Smooth muscle cell (in vitro differentiated cells): ENCODE data around the gene USP24. TPM values are rescaled to one million over a fixed set of nuclear protein-coding genes. Genes with fewer than 3 reads are reported as not detected.
A peak's percentile ranks its signal among the peaks of the same experiment; 100 is the strongest.

ENCODE experiments used
- DNase-seq: peaks from one replicate; lab custom pipeline; 2025; ENCODE audit not compliant: unreplicated experiment; lab: John Stamatoyannopoulos, UW
- H2AFZ ChIP-seq: fragments of 200-600 bp; sonication (generic); 2 replicates; pipeline ENCODE4 v1.6.0; 2016; ENCODE audit warnings: antibody characterized with exemption, low read depth, mild to moderate bottlenecking
- H3F3A ChIP-seq: fragments of 200-600 bp; sonication (generic); 2 replicates; pipeline ENCODE4 v1.6.0; 2017; ENCODE audit warnings: antibody characterized with exemption, low read depth
- H3K27ac ChIP-seq: fragments of 200-600 bp; sonication (generic); 2 replicates; pipeline ENCODE4 v1.5.1; 2016; ENCODE audit warnings: low read depth, mild to moderate bottlenecking
- H3K27me3 ChIP-seq: fragments of 200-600 bp; sonication (generic); 2 replicates; pipeline ENCODE4 v1.6.1; 2016; ENCODE audit warnings: low read depth, mild to moderate bottlenecking
- H3K36me3 ChIP-seq: fragments of 200-600 bp; sonication (generic); 2 replicates; pipeline ENCODE4 v1.5.1; 2016; ENCODE audit warnings: low read depth
- H3K4me1 ChIP-seq: fragments of 200-600 bp; sonication (generic); 2 replicates; pipeline ENCODE4 v1.5.1; 2016; ENCODE audit warnings: low read depth
- H3K4me2 ChIP-seq: fragments of 200-600 bp; sonication (generic); 2 replicates; pipeline ENCODE4 v1.6.0; 2016; ENCODE audit warnings: mild to moderate bottlenecking
- H3K4me3 ChIP-seq: fragments of 200-600 bp; sonication (generic); 2 replicates; pipeline ENCODE4 v1.5.1; 2016; ENCODE audit warnings: mild to moderate bottlenecking
- H3K79me2 ChIP-seq: fragments of 200-600 bp; sonication (generic); 2 replicates; pipeline ENCODE4 v1.6.0; 2016; ENCODE audit warnings: low read depth, mild to moderate bottlenecking
- H3K9ac ChIP-seq: fragments of 200-600 bp; sonication (generic); 2 replicates; pipeline ENCODE4 v1.6.0; 2016; ENCODE audit warnings: low read depth
- H3K9me3 ChIP-seq: fragments of 200-600 bp; sonication (generic); replicated peaks from 2 replicates; pipeline ENCODE4 v1.5.1; 2016; ENCODE audit warnings: low read depth
- H4K20me1 ChIP-seq: fragments of 200-600 bp; sonication (generic); 2 replicates; pipeline ENCODE4 v1.6.0; 2016; ENCODE audit warnings: low read depth
- CTCF ChIP-seq: fragments of 200-600 bp; sonication (generic); IDR thresholded peaks from 2 replicates; pipeline ENCODE4 v1.5.1; 2017; ENCODE audit warnings: borderline replicate concordance, mild to moderate bottlenecking, antibody characterized with exemption; ENCODE audit not compliant: insufficient read depth, poor library complexity, severe bottlenecking
- WGBS: methylation state at CpG from one replicate; pipeline ENCODE4 v1.1.7; 2016; ENCODE audit warnings: low lambda C conversion rate; 5-methylcytosine and 5-hydroxymethylcytosine counted together
- polyA plus RNA-seq: library from polyadenylated mRNA; unstranded; fragments of >200 nt; fragmentation: Nextera tagmentation; extraction: Ambion mirVana; gene quantifications from 2 replicates; pipeline ENCODE4 v1.2.1, GENCODE V29; 2016
- total RNA-seq: library from RNA; depleted of rRNA; stranded (reverse); fragments of >200 nt; gene quantifications from 2 replicates; pipeline ENCODE4 v1.2.3, GENCODE V29; 2014

The USP24 gene
- total and polyA plus RNA-seq, 2 experiments from 2014 or later: 3.6 to 25.9 TPM

- DNase-seq: no peak
- H3K36me3 ChIP-seq: no peaks in the 10 kb centered on the region
- 33% methylated on average over 1 of the region's 1 CpG for WGBS
- no peaks in the 10 kb centered on the region for H3F3A ChIP-seq
- H4K20me1 ChIP-seq: no peaks in the 10 kb centered on the region
- no peaks in the 10 kb centered on the region for H3K9me3 ChIP-seq
- H3K27me3 ChIP-seq: no peaks in the 10 kb centered on the region
- H2AFZ ChIP-seq: peak overlapping the region; percentile 1
- TF ChIP-seq CTCF: no peak
- no peak overlapping the region for H3K4me2 ChIP-seq
- no peaks in the 10 kb centered on the region for H3K4me1 ChIP-seq
- no peak overlapping the region for H3K9ac ChIP-seq
- H3K4me3 ChIP-seq: no peak overlapping the region
- H3K27ac ChIP-seq: no peak overlapping the region
- H3K79me2 ChIP-seq: no peaks in the 10 kb centered on the region
Observed at GRCh38 chr1:55225228-55225627, 10.1 kb upstream of the USP24 start.

DNA sequence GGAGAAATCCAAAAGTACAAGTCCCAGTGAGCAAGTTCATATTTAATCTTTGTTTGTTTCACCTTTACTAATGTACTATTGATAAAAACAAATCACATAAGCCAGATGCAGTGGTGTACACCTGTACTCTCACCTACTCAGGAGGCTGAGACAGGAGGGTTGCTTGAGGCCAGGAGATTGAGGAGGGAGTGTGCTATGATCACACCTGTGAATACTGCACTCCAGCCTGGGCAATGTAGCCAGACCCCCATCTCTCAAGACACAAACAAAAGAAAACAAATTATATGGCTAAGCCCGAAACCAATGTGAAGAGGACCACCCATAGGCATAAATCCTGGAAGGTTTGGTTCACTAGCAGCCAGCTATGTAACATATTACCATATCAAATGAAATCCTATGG is 9.6 kb upstream of the USP24 start:
- Histone ChIP-seq H3K4me2 (no peak overlapping the region), H3K9ac (no peak overlapping the region), H3K4me1 (no peaks in the 10 kb centered on the region), H4K20me1 (no peaks in the 10 kb centered on the region), H3F3A (no peaks in the 10 kb centered on the region), H3K79me2 (no peaks in the 10 kb centered on the region), H3K9me3 (no peaks in the 10 kb centered on the region), H3K27me3 (no peaks in the 10 kb centered on the region), H3K4me3 (no peak overlapping the region), H3K36me3 (no peaks in the 10 kb centered on the region), H2AFZ (no peak overlapping the region), H3K27ac (no peak overlapping the region)
- no peak for TF ChIP-seq CTCF
- WGBS: 88% methylated on average over 1 of the region's 1 CpG
- no peak for DNase-seq

GRCh38 chr1:55222152-55222551 is 7.0 kb upstream of the USP24 start:
- no peaks in the 10 kb centered on the region for H4K20me1 ChIP-seq
- H3K27me3 ChIP-seq: no peaks in the 10 kb centered on the region
- H2AFZ ChIP-seq: no peak overlapping the region
- H3K9ac ChIP-seq: no peak overlapping the region
- peaks cover 4% of the 10 kb centered on the region for H3F3A ChIP-seq
- H3K4me1 ChIP-seq: no peaks in the 10 kb centered on the region
- no peak overlapping the region for H3K4me3 ChIP-seq
- no peak for DNase-seq
- TF ChIP-seq CTCF: no peak
- no peak overlapping the region for H3K4me2 ChIP-seq
- H3K9me3 ChIP-seq: no peaks in the 10 kb centered on the region
- H3K27ac ChIP-seq: no peak overlapping the region
- 93% methylated on average over 6 of the region's 6 CpGs for WGBS
- no peaks in the 10 kb centered on the region for H3K36me3 ChIP-seq
- no peaks in the 10 kb centered on the region for H3K79me2 ChIP-seq

- Histone ChIP-seq H3K9me3 (no peaks in the 10 kb centered on the region), H3K9ac (no peak overlapping the region), H3K36me3 (no peaks in the 10 kb centered on the region), H4K20me1 (peaks cover 11% of the 10 kb centered on the region), H3K79me2 (peaks cover 13% of the 10 kb centered on the region), H3K4me3 (no peak overlapping the region), H3K4me2 (no peak overlapping the region), H3K27ac (no peak overlapping the region), H3K27me3 (no peaks in the 10 kb centered on the region), H3F3A (peaks cover 6% of the 10 kb centered on the region), H2AFZ (no peak overlapping the region), H3K4me1 (peaks cover 8% of the 10 kb centered on the region)
- TF ChIP-seq CTCF: no peak
- no peak for DNase-seq
- WGBS: 64% methylated on average over 6 of the region's 6 CpGs
Observed at GRCh38 chr1:55217226-55217986, 2.2 kb upstream of the USP24 start.
